HEK293T (cell line): ENCODE data around the gene FAM216A.

Source experiments
- CTCF ChIA-PET: fragments of 350-600 bp; formaldehyde crosslinking; extraction: SDS; loops from one replicate; lab custom pipeline; 2021; ENCODE audit warnings: antibody characterized with exemption, inconsistent platforms; lab: Yijun Ruan, JAX
- POLR2A ChIA-PET: fragments of 350-600 bp; formaldehyde crosslinking; extraction: SDS; loops from one replicate; lab custom pipeline; 2020; ENCODE audit warnings: antibody characterized with exemption, inconsistent platforms; lab: Yijun Ruan, JAX
- DNase-seq: peaks from one replicate; pipeline ENCODE4 v3.0.0; 2012; ENCODE audit warnings: mixed read lengths; ENCODE audit errors: extremely low spot score
- ARNT ChIP-seq: fragments of 450-650 bp; IDR thresholded peaks from 2 replicates; pipeline ENCODE4 v1.6.1; 2017; ENCODE audit warnings: mild to moderate bottlenecking
- BHLHE40 ChIP-seq: fragments of 450-650 bp; IDR thresholded peaks from 2 replicates; pipeline ENCODE4 v1.6.1; 2016; ENCODE audit warnings: mild to moderate bottlenecking, moderate library complexity, borderline replicate concordance
- CTBP1 ChIP-seq: fragments of 450-650 bp; IDR thresholded peaks from 2 replicates; pipeline ENCODE4 v1.6.1; 2016; ENCODE audit warnings: borderline replicate concordance
- ELF4 ChIP-seq: fragments of 450-650 bp; IDR thresholded peaks from 2 replicates; pipeline ENCODE4 v1.6.1; 2017; ENCODE audit warnings: antibody characterized with exemption
- FOXA1 ChIP-seq: fragments of 450-650 bp; IDR thresholded peaks from 2 replicates; pipeline ENCODE4 v1.6.1; 2016; ENCODE audit warnings: mild to moderate bottlenecking
- FOXK2 ChIP-seq: fragments of 450-650 bp; IDR thresholded peaks from 2 replicates; pipeline ENCODE4 v1.6.1; 2016; ENCODE audit warnings: mild to moderate bottlenecking
- FOXM1 ChIP-seq: fragments of 450-650 bp; IDR thresholded peaks from 2 replicates; pipeline ENCODE4 v1.6.1; 2017; ENCODE audit warnings: mild to moderate bottlenecking, borderline replicate concordance
- HDGF ChIP-seq: fragments of 450-650 bp; IDR thresholded peaks from 2 replicates; pipeline ENCODE4 v1.6.1; 2017; ENCODE audit warnings: antibody characterized with exemption, borderline replicate concordance
- LEF1 ChIP-seq: fragments of 450-650 bp; IDR thresholded peaks from 2 replicates; pipeline ENCODE4 v1.6.1; 2017; ENCODE audit warnings: mild to moderate bottlenecking, borderline replicate concordance
- NFRKB ChIP-seq: fragments of 450-650 bp; IDR thresholded peaks from 2 replicates; pipeline ENCODE4 v1.6.1; 2016; ENCODE audit warnings: mild to moderate bottlenecking, moderate library complexity
- SP1 ChIP-seq: fragments of 450-650 bp; IDR thresholded peaks from 2 replicates; pipeline ENCODE4 v1.6.1; 2017
- SUZ12 ChIP-seq: fragments of 450-650 bp; IDR thresholded peaks from 2 replicates; pipeline ENCODE4 v1.6.1; 2016; ENCODE audit warnings: mild to moderate bottlenecking
- TARDBP ChIP-seq: fragments of 450-650 bp; IDR thresholded peaks from 2 replicates; pipeline ENCODE4 v1.6.1; 2016
- ZNF384 ChIP-seq: fragments of 450-650 bp; IDR thresholded peaks from 2 replicates; pipeline ENCODE4 v1.6.1; 2016
- TF ChIP-seq, protein P1 (sequence below): fragments of 450-650 bp; IDR thresholded peaks from 2 replicates; pipeline ENCODE4 v1.6.1; 2016

The FAM216A gene

DNA sequence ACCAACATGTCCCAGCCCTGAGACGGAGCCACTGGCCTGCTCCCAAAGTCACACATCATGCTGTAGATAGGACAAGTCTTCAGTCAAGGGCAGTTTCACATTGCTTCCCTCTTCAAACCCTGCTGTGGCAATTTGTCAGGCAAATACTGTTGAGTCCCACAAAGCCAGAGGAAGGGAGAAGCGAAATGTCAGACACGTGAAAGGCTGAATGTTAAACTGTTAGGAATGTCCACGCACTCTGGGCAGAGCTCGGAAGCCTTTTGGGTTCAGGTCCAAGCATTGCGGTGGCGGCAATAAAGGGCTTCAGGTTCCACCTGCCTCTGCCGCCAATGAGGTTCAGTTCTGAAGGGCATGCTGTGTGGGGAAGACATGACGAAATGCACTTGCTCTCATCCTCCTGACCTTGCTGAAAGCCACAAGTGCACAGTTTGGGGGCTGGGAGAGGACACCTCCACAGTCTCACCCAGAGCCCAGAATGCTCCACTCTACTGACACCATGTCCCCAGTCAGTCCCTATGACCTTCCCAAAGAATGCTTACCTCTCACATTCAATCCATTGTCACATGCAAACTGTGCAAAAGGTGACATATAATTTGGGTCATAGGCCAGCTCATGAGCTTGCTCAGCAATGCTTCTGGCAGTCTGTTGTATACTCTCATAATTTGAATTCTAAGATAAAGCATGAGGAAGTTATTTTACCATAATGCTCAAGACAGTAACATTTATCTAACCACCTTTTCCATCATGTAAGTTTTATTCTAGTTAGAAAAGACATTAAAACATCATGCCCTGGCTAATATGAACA, 69.2 kb downstream of the FAM216A start:
- no peak for TF ChIP-seq ELF4
- TF ChIP-seq ZNF384, result no peak
- TF ChIP-seq ARNT, result no peak
- TF ChIP-seq NFRKB, result no peak
- TF ChIP-seq CTBP1, result no peak
- TF ChIP-seq TARDBP, result no peak
- TF ChIP-seq FOXK2, result no peak
- TF ChIP-seq SUZ12, result no peak
- TF ChIP-seq FOXM1, result no peak
- TF ChIP-seq FOXA1, result no peak
- TF ChIP-seq HDGF, result no peak
- no peak for TF ChIP-seq LEF1
- TF ChIP-seq BHLHE40, result no peak
- no peak for TF ChIP-seq SP1
- TF ChIP-seq, protein P1, sequence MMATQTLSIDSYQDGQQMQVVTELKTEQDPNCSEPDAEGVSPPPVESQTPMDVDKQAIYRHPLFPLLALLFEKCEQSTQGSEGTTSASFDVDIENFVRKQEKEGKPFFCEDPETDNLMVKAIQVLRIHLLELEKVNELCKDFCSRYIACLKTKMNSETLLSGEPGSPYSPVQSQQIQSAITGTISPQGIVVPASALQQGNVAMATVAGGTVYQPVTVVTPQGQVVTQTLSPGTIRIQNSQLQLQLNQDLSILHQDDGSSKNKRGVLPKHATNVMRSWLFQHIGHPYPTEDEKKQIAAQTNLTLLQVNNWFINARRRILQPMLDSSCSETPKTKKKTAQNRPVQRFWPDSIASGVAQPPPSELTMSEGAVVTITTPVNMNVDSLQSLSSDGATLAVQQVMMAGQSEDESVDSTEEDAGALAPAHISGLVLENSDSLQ, result no peak
- no peak for DNase-seq
- ChIA-PET POLR2A (no interaction called here), CTCF (interaction anchor here (0.6 kb wide), 1 partner anchor 486 kb away, joined by 9 read pairs; no protein-coding TSS in a partner anchor)

DNA sequence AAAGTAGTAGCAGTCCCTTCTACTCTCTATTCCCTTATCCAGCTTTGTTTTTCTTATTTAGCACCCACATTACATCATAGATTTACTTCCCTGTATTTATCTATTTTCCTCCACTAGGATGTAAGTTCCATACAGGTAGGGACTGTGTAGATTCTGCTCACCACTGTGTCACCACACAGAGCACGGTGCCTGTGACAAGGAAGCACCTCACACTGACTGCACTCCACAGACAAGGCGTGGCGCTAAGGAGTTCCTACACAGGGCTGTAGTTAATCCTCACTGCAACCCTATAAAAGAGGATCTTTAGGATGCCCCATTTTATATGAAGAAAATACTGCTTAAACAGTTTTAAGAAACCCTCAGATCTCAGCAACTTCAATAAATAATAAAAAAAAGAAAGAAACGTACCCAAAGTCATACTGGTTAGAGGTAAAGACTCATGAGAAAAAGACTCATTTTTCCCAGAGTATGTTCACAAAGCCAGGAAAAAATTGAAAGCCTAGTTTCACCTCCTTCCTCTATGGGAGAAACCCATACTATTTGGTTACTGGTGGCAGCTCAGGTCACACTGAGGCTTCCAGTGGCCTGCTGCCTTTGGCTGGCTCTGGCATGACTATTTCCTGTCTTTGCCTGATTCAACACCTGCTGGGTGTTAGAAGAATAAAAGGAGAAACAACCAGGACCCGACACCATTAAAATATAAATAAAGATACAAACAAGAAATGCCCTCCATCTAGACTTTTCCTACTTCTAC, 70.4 kb downstream of the FAM216A start:
- TF ChIP-seq TARDBP (no peak), SUZ12 (no peak), FOXM1 (no peak), SP1 (no peak), ELF4 (no peak), LEF1 (no peak), ZNF384 (no peak)
- TF ChIP-seq, protein P1, result no peak
- POLR2A ChIA-PET, result no interaction called here
- CTCF ChIA-PET, result no interaction called here
- DNase-seq, result no peak
